SW480 (cell line): ENCODE results near the gene SLC51B.
"Not testable (repeated sequence)": the region's sequence is repeated elsewhere in the genome, so short reads cannot be mapped to it uniquely, and the experiment has no call there.

Experiments
- DNase-seq: peaks from one replicate; pipeline ENCODE4 v3.0.0-alpha.2; 2016; ENCODE audit warnings: low spot score

The SLC51B gene

GRCh38 chr15:65099801-65100200 lies 54.6 kb downstream of the SLC51B start:
- not testable (repeated sequence) for DNase-seq

GRCh38 chr15:65100442-65100841 lies 55.3 kb downstream of the SLC51B start:
- DNase-seq, result no peak

DNA sequence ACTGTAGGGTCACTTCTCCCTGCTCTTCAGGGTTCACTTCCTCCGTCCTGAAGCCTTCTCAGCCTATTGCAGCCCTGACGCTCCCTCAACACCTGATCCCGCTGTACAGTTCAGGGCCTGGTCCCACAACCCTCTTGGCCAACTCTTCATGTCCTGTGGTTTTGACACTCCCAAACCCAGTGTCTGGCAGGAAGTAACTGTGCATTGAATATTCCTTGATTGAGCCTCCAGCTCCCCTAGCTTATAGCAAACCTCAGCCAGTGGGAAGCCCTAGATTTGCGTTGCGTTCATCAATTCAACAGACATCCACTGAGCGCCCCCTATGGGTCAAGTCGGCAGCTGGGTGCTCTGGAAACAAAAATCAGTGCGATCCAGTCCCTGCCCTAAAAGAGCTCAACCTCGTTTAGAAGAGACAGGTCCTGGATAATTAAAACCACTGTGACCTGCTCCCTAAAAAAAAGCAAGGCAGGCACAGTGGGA lies 56.3 kb downstream of the SLC51B start:
- peak; percentile 43 for DNase-seq

- no peak for DNase-seq
These were observed 56.9 kb downstream of the SLC51B start for GRCh38 chr15:65101891-65102708.

GRCh38 chr15:65102912-65103311 lies 57.7 kb downstream of the SLC51B start:
- DNase-seq, result no peak
